Fibroblast of lung (primary cell): ENCODE data around the gene LTBP1. TPM values are rescaled to one million over a fixed set of nuclear protein-coding genes. Genes with fewer than 3 reads are reported as not detected.

Experiments
- DNase-seq, 2 donors: peaks; one replicate each; pipeline versions ENCODE4 v3.0.0 to v3.0.0-alpha.2; 2010; ENCODE audit warnings: low read depth in 2 of 2
- H2AFZ ChIP-seq: 2 replicates; pipeline ENCODE4 v1.5.1; 2012; ENCODE audit warnings: low read length, control low read depth, inconsistent platforms
- H3K27ac ChIP-seq: 2 replicates; pipeline ENCODE4 v1.5.1; 2011; ENCODE audit warnings: low read length, control low read depth; ENCODE audit not compliant: insufficient read depth
- H3K27me3 ChIP-seq: 2 replicates; pipeline ENCODE4 v1.5.1; 2011; ENCODE audit warnings: mild to moderate bottlenecking, low read length; ENCODE audit not compliant: control insufficient read depth, insufficient read depth
- H3K36me3 ChIP-seq: 2 replicates; pipeline ENCODE4 v1.5.1; 2011; ENCODE audit warnings: low read length; ENCODE audit not compliant: control insufficient read depth, insufficient read depth
- H3K4me1 ChIP-seq: 2 replicates; pipeline ENCODE4 v1.5.1; 2011; ENCODE audit warnings: low read length; ENCODE audit not compliant: control insufficient read depth, insufficient read depth; ENCODE audit errors: extremely low read depth
- H3K4me2 ChIP-seq: 2 replicates; pipeline ENCODE4 v1.5.1; 2011; ENCODE audit warnings: low read length, control low read depth; ENCODE audit not compliant: insufficient read depth; ENCODE audit errors: extremely low read depth
- H3K4me3 ChIP-seq, 4 experiments: fragments of 200-600 bp in 1 of 4; sonication (generic) in 1 of 4; replicated peaks in 1 of 4; 2 replicates each; pipeline ENCODE4 v1.5.1; 2011 to 2016; ENCODE audit warnings: low read length in 4 of 4, low read depth in 3 of 4, mild to moderate bottlenecking in 3 of 4, control low read depth in 2 of 4, inconsistent platforms in 1 of 4, mixed read lengths in 1 of 4; ENCODE audit not compliant: insufficient read depth in 1 of 4; ENCODE audit errors: control extremely low read depth in 1 of 4
- H3K79me2 ChIP-seq: 2 replicates; pipeline ENCODE4 v1.5.1; 2012; ENCODE audit warnings: mild to moderate bottlenecking, low read length, inconsistent platforms; ENCODE audit not compliant: control insufficient read depth, insufficient read depth
- H3K9ac ChIP-seq: 2 replicates; pipeline ENCODE4 v1.5.1; 2011; ENCODE audit warnings: mild to moderate bottlenecking, low read length, control low read depth; ENCODE audit not compliant: insufficient read depth
- H3K9me3 ChIP-seq: 2 replicates; pipeline ENCODE4 v1.5.1; 2012; ENCODE audit warnings: low read depth, low read length; ENCODE audit not compliant: control insufficient read depth, insufficient read depth
- H4K20me1 ChIP-seq: 2 replicates; pipeline ENCODE4 v1.5.1; 2011; ENCODE audit warnings: low read length; ENCODE audit not compliant: control insufficient read depth, insufficient read depth; ENCODE audit errors: extremely low read depth
- EZH2 ChIP-seq: IDR thresholded peaks from 2 replicates; pipeline ENCODE4 v1.5.1; 2012; ENCODE audit warnings: low read length, control low read depth, mild to moderate bottlenecking; ENCODE audit errors: missing control alignments
- polyA plus RNA-seq, 2 donors: library from polyadenylated mRNA; depleted of rRNA in 1 of 2; stranded (reverse) in 1 of 2; unstranded in 1 of 2; fragments of >200 nt; gene quantifications; 2 replicates each; pipeline ENCODE4 v1.2.1, GENCODE V29; 2011 to 2012; ENCODE audit warnings: missing spikeins in 1 of 2
- total RNA-seq: library from RNA; depleted of rRNA; stranded (reverse); fragments of >200 nt; gene quantifications from 2 replicates; pipeline ENCODE4 v1.2.1, GENCODE V29; 2014
- TF ChIP-seq, protein P1 (sequence below), 2 donors: IDR thresholded peaks in 1 of 2; conservative IDR thresholded peaks in 1 of 2; 1 replicate in 1 of 2; 2 replicates in 1 of 2; pipeline ENCODE4 v1.5.1; 2011 to 2012; ENCODE audit warnings: low read length in 2 of 2, control low read depth in 1 of 2, inconsistent platforms in 1 of 2, low read depth in 1 of 2, mild to moderate bottlenecking in 1 of 2

Gene LTBP1
- total and polyA plus RNA-seq, 2 donors (not counting 1 experiment from before 2014, with no cell fraction given) = 254 to 324 TPM

DNA sequence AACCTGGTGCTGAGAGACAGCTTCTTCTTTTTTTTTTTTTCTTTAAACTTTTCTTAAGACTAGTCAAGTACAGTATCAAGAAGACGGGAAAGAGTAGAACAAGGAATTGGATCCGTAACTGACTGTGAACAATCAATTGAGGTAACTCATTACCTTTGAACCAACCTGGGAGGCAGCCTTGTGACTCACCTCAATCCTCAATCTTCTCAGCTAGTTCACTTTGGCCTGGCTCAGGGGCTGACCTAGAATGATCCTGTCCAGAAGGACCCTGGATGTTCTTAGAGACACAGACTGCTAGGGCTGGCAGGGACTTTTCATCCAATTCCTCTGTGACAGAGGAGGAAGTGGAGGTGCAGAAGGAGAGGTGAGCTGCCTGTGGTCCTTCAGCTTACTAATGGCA lies 1.5 kb upstream of the LTBP1 start:
- no peak for DNase-seq
- Histone ChIP-seq H3K9ac (no peak overlapping the region), H3K27ac (no peak overlapping the region), H3K9me3 (no peaks in the 10 kb centered on the region), H3K4me3 (no peak overlapping the region), H3K36me3 (no peaks in the 10 kb centered on the region), H4K20me1 (no peaks in the 10 kb centered on the region), H3K79me2 (no peaks in the 10 kb centered on the region), H3K4me2 (no peak overlapping the region), H3K4me1 (no peaks in the 10 kb centered on the region), H2AFZ (no peak overlapping the region), H3K27me3 (no peaks in the 10 kb centered on the region)
- TF ChIP-seq, protein P1, sequence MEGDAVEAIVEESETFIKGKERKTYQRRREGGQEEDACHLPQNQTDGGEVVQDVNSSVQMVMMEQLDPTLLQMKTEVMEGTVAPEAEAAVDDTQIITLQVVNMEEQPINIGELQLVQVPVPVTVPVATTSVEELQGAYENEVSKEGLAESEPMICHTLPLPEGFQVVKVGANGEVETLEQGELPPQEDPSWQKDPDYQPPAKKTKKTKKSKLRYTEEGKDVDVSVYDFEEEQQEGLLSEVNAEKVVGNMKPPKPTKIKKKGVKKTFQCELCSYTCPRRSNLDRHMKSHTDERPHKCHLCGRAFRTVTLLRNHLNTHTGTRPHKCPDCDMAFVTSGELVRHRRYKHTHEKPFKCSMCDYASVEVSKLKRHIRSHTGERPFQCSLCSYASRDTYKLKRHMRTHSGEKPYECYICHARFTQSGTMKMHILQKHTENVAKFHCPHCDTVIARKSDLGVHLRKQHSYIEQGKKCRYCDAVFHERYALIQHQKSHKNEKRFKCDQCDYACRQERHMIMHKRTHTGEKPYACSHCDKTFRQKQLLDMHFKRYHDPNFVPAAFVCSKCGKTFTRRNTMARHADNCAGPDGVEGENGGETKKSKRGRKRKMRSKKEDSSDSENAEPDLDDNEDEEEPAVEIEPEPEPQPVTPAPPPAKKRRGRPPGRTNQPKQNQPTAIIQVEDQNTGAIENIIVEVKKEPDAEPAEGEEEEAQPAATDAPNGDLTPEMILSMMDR (conservative IDR thresholded peaks at IDR 0.05 in 1 of 2, IDR thresholded peaks at IDR 0.05 in 1 of 2; ENCODE audit: low read depth in 1 of 2, low read length in 2 of 2) = no peak
- TF ChIP-seq EZH2 = no peak

DNA sequence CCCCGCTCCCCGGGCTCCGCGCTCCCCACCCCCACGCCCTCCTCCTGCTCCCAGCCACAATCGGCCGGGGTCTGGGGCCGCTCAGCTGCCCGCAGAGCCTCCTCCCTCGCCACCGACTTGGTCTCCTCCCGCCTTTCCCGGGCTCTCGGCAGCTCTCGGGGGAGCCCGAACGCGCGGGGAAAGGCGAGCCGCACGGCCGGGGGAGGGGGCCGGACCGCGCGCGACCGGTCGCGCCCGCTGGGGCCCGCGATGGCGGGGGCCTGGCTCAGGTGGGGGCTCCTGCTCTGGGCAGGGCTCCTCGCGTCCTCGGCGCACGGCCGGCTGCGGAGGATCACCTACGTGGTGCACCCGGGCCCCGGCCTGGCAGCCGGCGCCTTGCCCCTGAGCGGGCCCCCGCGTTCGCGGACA lies 327 bp downstream of the LTBP1 start:
- peak overlapping the region; percentile 10 for H2AFZ ChIP-seq
- TF ChIP-seq EZH2 = no peak
- TF ChIP-seq, protein P1 (conservative IDR thresholded peaks at IDR 0.05 in 1 of 2, IDR thresholded peaks at IDR 0.05 in 1 of 2; ENCODE audit: low read depth in 1 of 2, low read length in 2 of 2) = no peak
- H3K4me1 ChIP-seq = no peaks in the 10 kb centered on the region
- no peaks in the 10 kb centered on the region for H3K79me2 ChIP-seq
- no peaks in the 10 kb centered on the region for H4K20me1 ChIP-seq
- H3K36me3 ChIP-seq = no peaks in the 10 kb centered on the region
- peak overlapping the region; percentile 27 to 70 (median 52) for H3K4me3 ChIP-seq
- H3K4me2 ChIP-seq = peak overlapping the region; percentile 70
- H3K9me3 ChIP-seq = no peaks in the 10 kb centered on the region
- peak overlapping the region; percentile 45 for H3K9ac ChIP-seq
- H3K27ac ChIP-seq = peak overlapping the region; percentile 3
- H3K27me3 ChIP-seq = no peaks in the 10 kb centered on the region
- DNase-seq = no peak

DNA sequence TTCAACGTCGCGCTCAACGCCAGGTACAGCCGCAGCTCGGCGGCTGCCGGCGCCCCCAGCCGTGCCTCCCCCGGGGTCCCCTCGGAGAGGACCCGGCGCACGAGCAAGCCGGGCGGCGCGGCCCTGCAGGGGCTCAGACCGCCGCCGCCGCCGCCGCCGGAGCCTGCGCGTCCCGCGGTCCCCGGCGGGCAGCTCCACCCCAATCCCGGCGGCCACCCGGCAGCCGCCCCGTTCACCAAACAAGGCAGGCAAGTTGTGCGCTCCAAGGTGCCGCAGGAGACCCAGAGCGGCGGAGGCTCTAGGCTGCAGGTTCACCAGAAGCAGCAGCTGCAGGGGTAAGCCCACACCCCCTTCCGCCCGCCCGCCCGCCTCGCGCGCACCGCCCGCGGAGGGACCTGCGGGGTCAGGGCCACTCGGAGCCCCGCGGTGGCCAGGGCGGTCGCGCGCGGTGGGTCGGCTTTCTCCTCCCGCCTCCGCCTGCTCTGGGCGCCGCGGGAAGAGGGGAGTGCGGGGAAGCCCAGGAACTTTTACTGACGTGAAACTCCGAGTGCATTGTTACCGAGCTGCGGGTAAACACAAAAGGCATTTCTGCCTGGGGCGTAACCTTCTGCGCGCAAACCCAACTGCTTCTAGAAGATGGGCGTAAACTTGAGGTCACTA lies 861 bp downstream of the LTBP1 start:
- no peaks in the 10 kb centered on the region for H3K79me2 ChIP-seq
- peak overlapping the region; percentile 70 for H3K4me2 ChIP-seq
- peak overlapping the region; percentile 51 for H2AFZ ChIP-seq
- peak; percentile 56 to 62 for DNase-seq
- peak overlapping the region; percentile 45 for H3K9ac ChIP-seq
- H3K27me3 ChIP-seq = no peaks in the 10 kb centered on the region
- peak overlapping the region; percentile 51 to 76 (median 61) for H3K4me3 ChIP-seq
- no peaks in the 10 kb centered on the region for H3K36me3 ChIP-seq
- no peaks in the 10 kb centered on the region for H3K4me1 ChIP-seq
- no peaks in the 10 kb centered on the region for H4K20me1 ChIP-seq
- TF ChIP-seq EZH2 = no peak
- TF ChIP-seq, protein P1 (conservative IDR thresholded peaks at IDR 0.05 in 1 of 2, IDR thresholded peaks at IDR 0.05 in 1 of 2; ENCODE audit: low read depth in 1 of 2, low read length in 2 of 2) = no peak
- no peak overlapping the region for H3K27ac ChIP-seq
- no peaks in the 10 kb centered on the region for H3K9me3 ChIP-seq
